HG03135 (cell line): ENCODE measurements around the gene P4HB.

ENCODE experiments used
- ATAC-seq: cut with Tn5 transposase; IDR thresholded peaks from one replicate; pipeline ENCODE4 v1.9.1; 2021; ENCODE audit warnings: mild to moderate bottlenecking, moderate library complexity; ENCODE audit not compliant: unreplicated experiment

P4HB gene

GRCh38 chr17:81859906-81860755 is at the start of gene P4HB:
Gene P4HB, minus strand, starts transcription at chr17:81860535. Its CDS starts 64 bp downstream, at chr17:81860471.
- peak; percentile 2 for ATAC-seq

DNA sequence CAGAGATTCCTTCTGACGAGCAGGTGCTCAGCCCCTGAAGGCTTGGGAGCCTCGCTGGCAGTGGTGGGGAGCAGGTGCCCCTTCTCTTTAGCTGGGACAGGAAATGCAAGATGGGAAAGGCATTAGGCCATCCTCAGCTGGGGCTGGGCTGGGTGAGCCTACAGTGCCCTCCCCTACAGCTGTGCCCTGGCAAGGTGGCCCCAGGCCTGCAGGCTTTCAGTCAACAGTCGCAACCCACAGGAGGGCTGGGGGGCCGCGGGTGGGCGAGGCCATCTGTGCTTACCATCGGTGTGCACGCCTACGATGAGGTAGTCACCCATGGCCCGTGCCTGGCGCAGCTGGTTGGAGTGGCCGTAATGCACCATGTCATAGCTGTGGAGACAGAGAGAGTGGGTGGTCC is 48.9 kb upstream of the P4HB start:
- no peak for ATAC-seq

DNA sequence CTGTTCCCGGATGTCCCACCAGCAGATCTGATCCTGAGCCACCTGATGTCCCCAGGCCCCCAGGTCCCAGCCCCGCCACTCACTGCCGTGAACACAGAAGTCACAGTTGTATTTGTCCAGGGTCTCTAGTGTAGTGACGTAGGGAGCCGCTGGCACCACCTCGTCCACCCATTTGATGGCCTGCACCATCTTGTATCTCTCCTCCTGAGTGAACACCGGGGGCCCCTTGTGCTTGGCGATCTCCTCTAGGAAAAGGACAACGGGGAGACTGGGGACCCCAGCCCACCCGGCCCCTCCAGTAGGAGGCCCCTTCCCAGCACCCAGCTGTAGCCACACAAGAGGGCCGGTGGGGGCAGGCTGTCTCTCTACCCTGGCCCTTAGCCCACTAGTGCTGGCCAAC is 48.5 kb upstream of the P4HB start:
- ATAC-seq, result no peak

GRCh38 chr17:81907219-81908145 is 47.1 kb upstream of the P4HB start:
- ATAC-seq, result no peak

DNA sequence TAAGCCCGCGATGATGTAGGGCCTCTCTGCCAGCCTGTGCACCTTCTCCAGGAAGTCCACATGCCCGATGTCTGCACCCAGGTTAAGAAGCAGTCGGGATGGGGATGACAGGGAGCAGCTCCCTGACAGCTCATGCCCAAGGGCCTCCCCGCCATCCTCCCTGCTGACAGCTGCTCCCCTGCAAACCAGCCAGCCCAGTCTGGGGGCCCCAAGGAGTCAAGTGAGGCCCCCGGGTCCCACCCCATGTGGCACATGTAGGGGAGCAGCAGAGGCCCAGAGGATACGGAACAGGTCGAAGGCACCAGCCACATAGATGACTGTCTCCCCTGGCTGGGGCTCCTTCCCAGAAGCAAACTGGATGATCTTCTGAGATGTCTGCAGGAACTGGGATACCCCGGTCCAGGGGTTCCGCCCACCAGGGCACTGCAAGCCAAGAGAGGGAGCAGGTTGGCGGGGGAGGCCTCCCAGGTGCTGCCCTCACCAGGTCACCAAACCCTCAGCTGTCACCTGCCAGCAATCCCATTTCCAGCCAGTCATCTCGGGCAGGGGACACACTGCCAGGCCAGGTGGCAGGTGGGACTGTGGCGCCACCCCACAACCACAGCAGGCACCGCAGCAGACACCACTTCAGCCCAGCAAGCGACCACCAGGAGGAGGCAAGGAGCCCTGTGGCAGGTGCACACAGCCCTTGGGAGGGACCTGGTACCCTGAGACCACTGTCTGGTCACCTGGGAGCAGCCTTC is 46.3 kb upstream of the P4HB start:
- no peak for ATAC-seq

- no peak for ATAC-seq
Measured at GRCh38 chr17:81905993-81906392, 45.7 kb upstream of the P4HB start.

DNA sequence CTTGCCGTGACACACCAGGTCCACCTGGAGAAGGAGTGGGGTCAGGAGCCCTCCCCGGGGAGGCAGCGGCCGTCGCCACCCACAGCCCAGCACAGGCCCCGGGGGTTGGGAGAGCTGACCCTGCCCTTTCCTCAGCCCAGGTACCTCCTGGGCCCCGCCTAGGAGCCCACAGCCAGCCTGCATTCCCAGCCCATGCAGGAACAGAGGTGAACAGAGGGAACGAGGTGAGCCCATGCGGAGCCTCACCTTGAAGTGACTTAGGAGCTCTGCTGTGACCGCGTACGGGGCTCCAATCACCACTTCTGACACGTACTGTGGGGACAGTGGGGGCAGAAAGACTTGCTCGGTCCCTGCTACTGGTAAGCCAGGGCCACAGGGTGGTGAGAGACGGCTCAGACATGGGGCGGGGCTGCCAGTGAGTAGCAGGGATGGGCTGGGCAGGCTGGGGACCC is 45.1 kb upstream of the P4HB start:
- ATAC-seq, result no peak

GRCh38 chr17:81904600-81905423 is 44.5 kb upstream of the P4HB start:
- no peak for ATAC-seq

DNA sequence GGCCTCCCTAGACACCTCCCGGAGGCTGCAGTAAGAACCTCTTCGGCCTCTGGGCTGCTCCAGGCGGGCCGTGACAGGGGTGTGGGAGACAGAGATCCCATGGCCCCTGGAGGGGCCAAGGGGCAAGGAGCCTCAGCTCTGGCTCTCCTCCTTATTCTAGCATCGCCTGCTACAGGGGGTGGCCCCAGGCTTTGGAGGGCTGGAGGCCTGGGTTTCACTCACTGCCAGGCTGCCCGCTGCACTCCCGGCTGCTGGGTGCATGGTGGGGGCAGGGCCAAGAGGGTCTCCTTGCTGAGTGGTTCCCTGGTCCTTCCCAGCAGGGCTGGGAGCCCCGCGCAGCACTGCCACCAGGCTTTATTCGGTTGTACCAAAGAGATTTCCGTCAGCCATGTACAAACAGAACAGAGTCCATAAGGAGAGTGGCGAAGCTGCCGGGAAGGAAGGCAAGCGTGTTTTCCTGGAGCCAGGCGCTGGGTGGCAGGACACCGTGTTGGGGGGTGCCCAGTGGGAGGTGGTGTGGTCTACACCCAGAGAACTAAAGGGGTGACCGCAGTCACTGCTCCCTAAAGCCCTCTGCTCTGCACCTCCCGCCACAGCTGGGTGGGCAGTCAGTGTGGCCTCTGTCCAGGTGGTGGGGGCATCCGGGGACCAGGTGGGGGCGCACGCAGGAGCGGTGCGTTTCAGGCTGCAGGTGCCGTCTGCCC is 43.7 kb upstream of the P4HB start:
- ATAC-seq, result no peak

DNA sequence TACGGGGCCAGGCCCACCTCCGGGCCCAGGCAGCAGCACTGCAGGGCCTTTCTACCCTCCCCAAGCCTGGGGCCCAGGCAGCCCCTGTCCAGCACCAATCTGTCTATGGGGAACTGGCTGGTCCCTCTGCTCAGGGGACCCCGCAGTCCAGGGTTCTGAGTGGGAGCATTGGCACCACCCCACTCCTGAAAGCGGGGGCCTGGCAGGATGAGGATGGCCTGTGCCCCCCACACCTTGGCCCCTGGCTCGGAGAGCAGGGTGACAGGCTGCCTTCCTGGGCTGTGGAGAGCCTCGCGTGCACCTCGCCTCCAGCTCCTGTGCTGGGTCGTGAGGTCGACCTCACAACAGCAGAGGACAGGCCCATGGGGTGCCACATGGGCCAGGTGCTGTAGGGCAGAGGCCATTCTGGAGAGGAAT is 43.1 kb upstream of the P4HB start:
- ATAC-seq, result no peak

DNA sequence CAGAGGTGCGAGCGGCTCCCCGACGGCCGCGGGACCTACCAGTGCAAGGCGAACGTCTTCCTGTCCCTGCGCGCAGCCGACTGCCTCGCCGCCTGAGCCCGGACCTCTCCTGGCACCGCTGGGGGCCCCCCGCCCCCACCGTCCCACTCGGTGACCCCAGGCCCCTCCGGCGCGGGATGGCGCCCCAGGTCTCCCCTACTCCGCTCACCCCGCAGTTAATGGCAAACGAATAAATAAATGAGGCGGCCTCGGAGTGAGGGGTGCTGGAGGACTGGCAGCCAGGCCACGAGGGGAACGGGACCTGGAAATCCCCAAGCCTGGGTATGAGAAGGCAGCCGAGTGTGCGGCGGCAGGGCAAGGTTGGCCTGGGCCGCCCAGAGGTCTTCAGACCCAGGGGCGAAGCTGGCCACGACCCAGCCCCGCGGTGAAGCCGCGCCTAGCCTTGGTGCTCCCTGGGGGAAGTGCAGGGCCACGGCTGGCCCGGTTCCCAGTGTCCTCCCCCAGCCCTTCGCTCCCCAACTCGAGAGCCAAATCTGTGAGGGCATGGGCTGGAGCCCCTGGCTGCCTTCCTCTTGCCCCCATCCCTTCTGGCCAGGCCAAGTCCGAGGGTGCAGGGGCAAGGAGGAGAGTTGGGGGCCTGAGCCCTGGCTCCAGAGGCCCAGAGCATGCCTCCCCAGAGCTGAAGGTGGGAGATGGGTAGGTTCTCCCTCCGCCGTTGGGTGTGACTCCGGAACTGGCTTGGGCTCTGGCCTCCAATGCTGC is 42.5 kb upstream of the P4HB start:
- ATAC-seq, result no peak

- ATAC-seq, result no peak
Measured at GRCh38 chr17:81902023-81902652, 41.8 kb upstream of the P4HB start, which contains the start of gene NPB. Gene NPB, plus strand, starts transcription at chr17:81902238. Its CDS starts 40 bp downstream, at chr17:81902278.

GRCh38 chr17:81901167-81902022 is 41.1 kb upstream of the P4HB start:
- no peak for ATAC-seq

DNA sequence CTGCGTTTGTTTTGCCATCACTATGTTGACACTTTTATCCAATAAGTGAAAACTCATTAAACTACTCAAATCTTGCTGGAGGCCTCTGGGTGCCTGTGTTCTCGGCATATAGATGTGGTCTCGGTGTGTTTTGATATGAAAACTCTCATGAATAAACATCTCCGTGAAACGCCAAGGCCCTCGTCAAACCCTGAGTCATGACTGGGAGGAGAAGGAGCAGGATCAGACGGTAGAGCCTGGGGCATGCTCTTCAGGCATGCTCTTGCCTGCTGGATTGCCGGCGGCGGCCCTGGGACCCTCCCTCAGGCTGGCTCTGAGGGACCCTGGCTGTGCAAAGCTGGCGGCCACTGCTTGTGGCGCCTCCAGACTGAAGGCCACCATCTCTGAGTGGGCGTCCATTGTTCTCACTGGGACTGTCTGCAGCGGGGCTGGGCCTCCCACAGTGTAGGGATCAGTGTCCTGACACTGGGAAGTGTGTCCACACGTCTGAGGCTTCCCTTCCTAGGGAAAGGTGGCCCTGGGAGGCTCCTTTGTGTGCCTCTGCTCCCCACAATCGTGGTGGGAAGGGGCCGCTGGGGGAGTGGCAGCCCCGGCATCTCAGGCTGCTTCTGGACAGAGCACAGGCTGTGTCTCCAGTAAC is 40.0 kb upstream of the P4HB start:
- ATAC-seq, result no peak

DNA sequence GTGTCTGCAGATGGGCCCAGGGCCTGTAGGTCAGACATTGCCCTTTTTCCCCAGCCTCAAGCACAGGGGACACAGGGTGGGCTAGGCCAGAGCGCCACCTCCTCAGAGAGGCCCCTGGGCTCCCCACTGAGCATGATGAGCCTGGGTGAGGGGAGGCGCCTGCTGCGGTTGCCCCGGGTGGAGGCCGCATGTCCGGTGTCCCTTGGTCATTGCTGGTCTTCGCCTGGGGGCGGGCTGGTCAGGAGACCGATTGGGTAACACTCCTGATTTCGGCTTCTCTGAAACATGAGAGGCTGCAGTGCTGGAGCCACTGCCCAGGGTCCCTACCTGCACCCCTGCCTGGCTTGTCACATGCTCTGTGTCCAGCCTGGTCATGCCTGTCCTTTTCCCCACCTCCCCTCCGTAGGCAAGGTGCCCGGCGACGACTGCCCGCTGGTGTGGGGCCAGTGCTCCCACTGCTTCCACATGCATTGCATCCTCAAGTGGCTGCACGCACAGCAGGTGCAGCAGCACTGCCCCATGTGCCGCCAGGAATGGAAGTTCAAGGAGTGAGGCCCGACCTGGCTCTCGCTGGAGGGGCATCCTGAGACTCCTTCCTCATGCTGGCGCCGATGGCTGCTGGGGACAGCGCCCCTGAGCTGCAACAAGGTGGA is 39.3 kb upstream of the P4HB start:
- ATAC-seq, result no peak

DNA sequence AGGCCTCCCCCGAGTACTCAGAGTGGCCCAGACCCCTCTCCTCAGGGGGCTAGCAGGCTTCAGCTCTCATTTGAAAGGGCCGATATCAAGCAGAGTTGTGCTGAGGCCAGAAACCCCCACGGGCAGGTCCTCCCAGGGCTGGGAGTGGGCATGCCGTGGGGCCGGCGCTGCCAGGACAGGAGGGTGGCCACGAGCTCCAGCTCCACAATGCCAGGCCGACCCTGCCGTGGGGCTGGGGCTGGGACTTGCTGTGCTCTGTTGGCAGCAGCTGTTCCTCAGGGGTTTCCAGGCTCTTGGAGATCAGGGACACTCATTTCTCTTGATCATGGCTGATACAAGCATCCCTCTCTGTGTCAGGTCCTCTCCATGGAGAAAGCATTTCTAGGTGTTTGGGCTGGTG is 38.5 kb upstream of the P4HB start:
- ATAC-seq, result no peak
